A673 (cell line): ENCODE data around the gene NR1H3. TPM values are rescaled to one million over a fixed set of nuclear protein-coding genes. Genes with fewer than 3 reads are reported as not detected.
A peak's percentile ranks its signal among the peaks of the same experiment; 100 is the strongest.

Experiments
- BruUV-seq: library from RNA; stranded (reverse); fragments of 400-500 nt; replicated peaks from 2 replicates; lab custom pipeline; 2021; lab: Mats Ljungman, UMichigan
- CTCF ChIA-PET: fragments of 300-600 bp; sonication (Branson Sonifier 250); formaldehyde crosslinking; loops from one replicate; lab custom pipeline; 2022; ENCODE audit warnings: antibody characterized with exemption; lab: Charles Lee
- POLR2A ChIA-PET: fragments of 300-600 bp; sonication (Branson Sonifier 250); formaldehyde crosslinking; loops from one replicate; lab custom pipeline; 2022; ENCODE audit warnings: antibody characterized with exemption; ENCODE audit not compliant: low non-redundant PET; lab: Charles Lee
- DNase-seq: peaks from one replicate; pipeline ENCODE4 v3.0.0-alpha.2; 2015; ENCODE audit warnings: low spot score
- H3K27ac ChIP-seq: fragments of 200-600 bp; sonication (generic); 2 replicates; pipeline ENCODE4 v1.5.1; 2016; ENCODE audit warnings: mixed run types, low read depth, mild to moderate bottlenecking, mixed read lengths, antibody characterized with exemption, low read length; ENCODE audit not compliant: poor library complexity, severe bottlenecking
- H3K27me3 ChIP-seq: fragments of 200-600 bp; sonication (generic); replicated peaks from 2 replicates; pipeline ENCODE4 v1.6.1; 2017; ENCODE audit warnings: mixed run types, low read depth, mild to moderate bottlenecking, mixed read lengths, antibody characterized with exemption, low read length; ENCODE audit not compliant: insufficient read depth, poor library complexity
- H3K36me3 ChIP-seq: fragments of 200-600 bp; sonication (generic); 2 replicates; pipeline ENCODE4 v1.6.1; 2016; ENCODE audit warnings: mixed run types, mild to moderate bottlenecking, mixed read lengths, antibody characterized with exemption, low read length; ENCODE audit not compliant: insufficient read depth, poor library complexity, severe bottlenecking
- H3K4me1 ChIP-seq: fragments of 200-600 bp; sonication (generic); 2 replicates; pipeline ENCODE4 v1.6.1; 2017; ENCODE audit warnings: mixed run types, mild to moderate bottlenecking, mixed read lengths, antibody characterized with exemption, low read length; ENCODE audit not compliant: insufficient read depth, poor library complexity, severe bottlenecking
- H3K4me3 ChIP-seq: fragments of 200-600 bp; sonication (generic); 2 replicates; pipeline ENCODE4 v1.5.1; 2016; ENCODE audit warnings: low read depth, mixed run types, mild to moderate bottlenecking, mixed read lengths, low read length; ENCODE audit not compliant: poor library complexity, severe bottlenecking
- H3K9me3 ChIP-seq: fragments of 200-600 bp; sonication (generic); 2 replicates; pipeline ENCODE4 v1.6.1; 2016; ENCODE audit warnings: mixed run types, low read depth, mild to moderate bottlenecking, mixed read lengths, antibody characterized with exemption, low read length; ENCODE audit not compliant: poor library complexity, severe bottlenecking
- EZH2 ChIP-seq: fragments of 200-600 bp; sonication (generic); IDR thresholded peaks from 2 replicates; pipeline ENCODE4 v1.6.1; 2017; ENCODE audit warnings: borderline replicate concordance, low read depth, mild to moderate bottlenecking, mixed read lengths, antibody characterized with exemption, low read length; ENCODE audit not compliant: poor library complexity, severe bottlenecking
- intact Hi-C: fragments of 100-400 bp; cut with micrococcal nuclease; formaldehyde crosslinking; loops from one replicate; pipeline ENCODE4 v1.10.0; 2022; ENCODE audit not compliant: unreplicated experiment
- total RNA-seq: library from RNA; stranded (reverse); gene quantifications from 2 replicates; pipeline ENCODE4 v1.2.3, GENCODE V29; 2021
- TF ChIP-seq, protein P1 (sequence below): fragments of 300-800, 200-600 bp; sonication (generic); conservative IDR thresholded peaks from 2 replicates; pipeline ENCODE4 v1.5.1; 2017; ENCODE audit warnings: low read depth, mild to moderate bottlenecking, antibody characterized with exemption, low read length, moderate library complexity, mixed read lengths

NR1H3 gene
- total RNA-seq, 1 experiment from 2014 or later, result 14.5 TPM

- ChIA-PET POLR2A (no interaction called here), CTCF (interaction anchor here (0.7 kb wide), 1 partner anchor 25 kb away, joined by 3 read pairs; no protein-coding TSS in a partner anchor)
- intact Hi-C loops, result loop anchor here (2.0 to 5.0 kb wide), 5 partner anchors 37 to 577 kb away; partner anchors contain the start of genes ARFGAP2, DDB2 and NUP160
- no TSS peak for BruUV-seq
- no peaks in the 10 kb centered on the region for H3K27me3 ChIP-seq
- H3K4me3 ChIP-seq, result peak within 1 kb of the TSS; percentile 65
- H3K36me3 ChIP-seq, result peaks cover 7% of the 10 kb centered on the region
- H3K27ac ChIP-seq, result peak within 1 kb of the TSS; percentile 95
- DNase-seq, result peak; percentile 99
- H3K4me1 ChIP-seq, result peaks cover 42% of the 10 kb centered on the region
- TF ChIP-seq, protein P1, sequence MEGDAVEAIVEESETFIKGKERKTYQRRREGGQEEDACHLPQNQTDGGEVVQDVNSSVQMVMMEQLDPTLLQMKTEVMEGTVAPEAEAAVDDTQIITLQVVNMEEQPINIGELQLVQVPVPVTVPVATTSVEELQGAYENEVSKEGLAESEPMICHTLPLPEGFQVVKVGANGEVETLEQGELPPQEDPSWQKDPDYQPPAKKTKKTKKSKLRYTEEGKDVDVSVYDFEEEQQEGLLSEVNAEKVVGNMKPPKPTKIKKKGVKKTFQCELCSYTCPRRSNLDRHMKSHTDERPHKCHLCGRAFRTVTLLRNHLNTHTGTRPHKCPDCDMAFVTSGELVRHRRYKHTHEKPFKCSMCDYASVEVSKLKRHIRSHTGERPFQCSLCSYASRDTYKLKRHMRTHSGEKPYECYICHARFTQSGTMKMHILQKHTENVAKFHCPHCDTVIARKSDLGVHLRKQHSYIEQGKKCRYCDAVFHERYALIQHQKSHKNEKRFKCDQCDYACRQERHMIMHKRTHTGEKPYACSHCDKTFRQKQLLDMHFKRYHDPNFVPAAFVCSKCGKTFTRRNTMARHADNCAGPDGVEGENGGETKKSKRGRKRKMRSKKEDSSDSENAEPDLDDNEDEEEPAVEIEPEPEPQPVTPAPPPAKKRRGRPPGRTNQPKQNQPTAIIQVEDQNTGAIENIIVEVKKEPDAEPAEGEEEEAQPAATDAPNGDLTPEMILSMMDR, result peak; percentile 20; the same call in 1 of the 2 replicates
- no peak for TF ChIP-seq EZH2
- no peaks in the 10 kb centered on the region for H3K9me3 ChIP-seq
Measured at GRCh38 chr11:47269829-47270305, 12.1 kb downstream of the NR1H3 start, which contains the start of gene MADD. TSS of gene MADD (plus strand) at chr11:47270133.

DNA sequence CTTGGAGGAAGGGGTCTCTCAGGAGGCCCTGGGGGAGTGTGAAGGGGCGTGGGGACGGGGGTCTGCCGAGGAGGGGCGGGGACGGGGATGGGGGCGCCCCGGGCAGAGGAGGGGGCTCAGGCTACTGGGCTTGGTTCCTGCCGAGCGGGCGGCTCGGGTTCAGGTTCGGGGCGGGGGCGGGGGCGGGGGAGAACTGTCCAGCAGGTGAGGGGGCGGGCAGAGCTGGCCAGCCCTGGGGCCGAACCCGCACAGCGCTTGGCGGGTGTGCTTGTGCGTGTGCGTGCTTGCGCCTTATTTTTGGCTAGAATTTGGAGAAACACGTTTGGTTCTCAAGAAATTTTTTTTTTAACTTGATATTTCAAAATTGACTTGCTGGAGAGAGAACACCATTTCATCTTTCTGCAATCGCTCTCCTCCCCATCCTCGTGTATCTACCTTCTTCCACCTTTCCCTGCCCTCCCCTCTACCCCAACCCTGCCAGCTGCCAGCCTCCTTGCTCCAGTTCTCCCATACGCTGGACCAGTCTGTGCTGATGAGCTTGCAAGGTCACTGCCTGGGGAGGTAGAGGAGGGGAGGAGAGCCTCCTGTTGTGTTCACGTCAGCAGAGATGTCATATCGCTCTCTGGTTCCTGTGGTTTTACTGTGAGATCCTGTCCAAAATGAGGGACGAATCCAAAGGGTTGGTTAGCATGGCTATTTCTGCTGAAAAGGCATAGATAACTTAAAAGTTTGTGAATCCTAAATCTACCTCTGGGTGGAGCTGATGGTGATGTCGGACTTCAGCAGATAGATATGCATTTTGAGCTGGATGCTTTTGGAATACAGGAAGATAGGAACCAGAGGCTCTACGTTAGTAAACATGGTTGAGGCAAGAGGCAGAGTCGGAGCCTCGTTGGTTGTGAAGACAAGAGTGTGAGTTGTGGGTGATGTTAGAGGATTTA is 12.8 kb downstream of the NR1H3 start:
- ChIA-PET CTCF (interaction anchor here (0.7 to 1.3 kb wide), 4 partner anchors 11 to 84 kb away, joined by 3 to 7 read pairs (median 3); no protein-coding TSS in a partner anchor), POLR2A (no interaction called here)
- no peak for TF ChIP-seq EZH2
- TF ChIP-seq, protein P1, result peak; percentile 60
- Histone ChIP-seq H3K27me3 (no peaks in the 10 kb centered on the region), H3K9me3 (no peaks in the 10 kb centered on the region), H3K27ac (peak overlapping the region; percentile 95), H3K4me1 (peaks cover 36% of the 10 kb centered on the region), H3K4me3 (peak overlapping the region; percentile 65), H3K36me3 (peaks cover 13% of the 10 kb centered on the region)
- no TSS peak for BruUV-seq
- DNase-seq, result peak; percentile 83
- intact Hi-C loops, result loop anchor here (5.0 kb wide), 2 partner anchors 37 to 52 kb away; no protein-coding TSS in a partner anchor

DNA sequence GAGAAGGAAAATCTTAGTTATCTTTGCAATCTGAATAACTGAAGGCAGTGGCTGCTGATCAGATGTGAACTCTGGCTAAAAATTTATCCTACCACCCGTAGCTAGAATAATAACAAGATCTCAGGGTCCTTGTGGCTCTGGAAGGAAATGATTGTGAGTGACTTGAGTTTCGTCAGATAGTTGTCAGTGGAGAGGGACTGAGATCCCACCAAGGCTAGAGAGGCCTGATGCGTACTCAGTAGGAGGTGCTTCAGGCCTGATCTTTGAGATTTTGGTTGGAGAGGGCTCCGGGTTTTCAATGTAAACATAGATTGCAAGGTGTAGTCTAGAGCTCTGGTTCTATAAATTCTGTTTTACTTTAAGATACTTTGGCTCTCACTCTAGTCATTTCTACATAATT is 13.5 kb downstream of the NR1H3 start:
- Histone ChIP-seq H3K36me3 (peaks cover 21% of the 10 kb centered on the region), H3K4me3 (peak overlapping the region; percentile 65), H3K4me1 (peaks cover 31% of the 10 kb centered on the region), H3K9me3 (no peaks in the 10 kb centered on the region), H3K27ac (peak overlapping the region; percentile 95), H3K27me3 (no peaks in the 10 kb centered on the region)
- TF ChIP-seq, protein P1, result no peak
- no peak for TF ChIP-seq EZH2
- POLR2A ChIA-PET, result no interaction called here
- intact Hi-C loops, result loop anchor here (5.0 kb wide), 2 partner anchors 36 to 51 kb away; no protein-coding TSS in a partner anchor
- BruUV-seq, result TSS peak; percentile 47
- DNase-seq, result no peak
- CTCF ChIA-PET, result interaction anchor here (0.7 to 1.3 kb wide), 3 partner anchors 11 to 84 kb away, joined by 3 to 7 read pairs (median 3); no protein-coding TSS in a partner anchor
